Smooth muscle cell (in vitro differentiated cells): ENCODE measurements around the gene GAK. TPM values are rescaled to one million over a fixed set of nuclear protein-coding genes. Genes with fewer than 3 reads are reported as not detected.

Experiments used
- DNase-seq: peaks from one replicate; lab custom pipeline; 2025; ENCODE audit not compliant: unreplicated experiment; lab: John Stamatoyannopoulos, UW
- H2AFZ ChIP-seq: fragments of 200-600 bp; sonication (generic); 2 replicates; pipeline ENCODE4 v1.6.0; 2016; ENCODE audit warnings: antibody characterized with exemption, low read depth, mild to moderate bottlenecking
- H3F3A ChIP-seq: fragments of 200-600 bp; sonication (generic); 2 replicates; pipeline ENCODE4 v1.6.0; 2017; ENCODE audit warnings: antibody characterized with exemption, low read depth
- H3K27ac ChIP-seq: fragments of 200-600 bp; sonication (generic); 2 replicates; pipeline ENCODE4 v1.5.1; 2016; ENCODE audit warnings: low read depth, mild to moderate bottlenecking
- H3K27me3 ChIP-seq: fragments of 200-600 bp; sonication (generic); 2 replicates; pipeline ENCODE4 v1.6.1; 2016; ENCODE audit warnings: low read depth, mild to moderate bottlenecking
- H3K36me3 ChIP-seq: fragments of 200-600 bp; sonication (generic); 2 replicates; pipeline ENCODE4 v1.5.1; 2016; ENCODE audit warnings: low read depth
- H3K4me1 ChIP-seq: fragments of 200-600 bp; sonication (generic); 2 replicates; pipeline ENCODE4 v1.5.1; 2016; ENCODE audit warnings: low read depth
- H3K4me2 ChIP-seq: fragments of 200-600 bp; sonication (generic); 2 replicates; pipeline ENCODE4 v1.6.0; 2016; ENCODE audit warnings: mild to moderate bottlenecking
- H3K4me3 ChIP-seq: fragments of 200-600 bp; sonication (generic); 2 replicates; pipeline ENCODE4 v1.5.1; 2016; ENCODE audit warnings: mild to moderate bottlenecking
- H3K79me2 ChIP-seq: fragments of 200-600 bp; sonication (generic); 2 replicates; pipeline ENCODE4 v1.6.0; 2016; ENCODE audit warnings: low read depth, mild to moderate bottlenecking
- H3K9ac ChIP-seq: fragments of 200-600 bp; sonication (generic); 2 replicates; pipeline ENCODE4 v1.6.0; 2016; ENCODE audit warnings: low read depth
- H3K9me3 ChIP-seq: fragments of 200-600 bp; sonication (generic); replicated peaks from 2 replicates; pipeline ENCODE4 v1.5.1; 2016; ENCODE audit warnings: low read depth
- H4K20me1 ChIP-seq: fragments of 200-600 bp; sonication (generic); 2 replicates; pipeline ENCODE4 v1.6.0; 2016; ENCODE audit warnings: low read depth
- WGBS: methylation state at CpG from one replicate; pipeline ENCODE4 v1.1.7; 2016; ENCODE audit warnings: low lambda C conversion rate; 5-methylcytosine and 5-hydroxymethylcytosine counted together
- polyA plus RNA-seq: library from polyadenylated mRNA; unstranded; fragments of >200 nt; fragmentation: Nextera tagmentation; extraction: Ambion mirVana; gene quantifications from 2 replicates; pipeline ENCODE4 v1.2.1, GENCODE V29; 2016
- total RNA-seq: library from RNA; depleted of rRNA; stranded (reverse); fragments of >200 nt; gene quantifications from 2 replicates; pipeline ENCODE4 v1.2.3, GENCODE V29; 2014
- TF ChIP-seq, protein P1 (sequence below): fragments of 200-600 bp; sonication (generic); IDR thresholded peaks from 2 replicates; pipeline ENCODE4 v1.5.1; 2017; ENCODE audit warnings: borderline replicate concordance, mild to moderate bottlenecking, antibody characterized with exemption; ENCODE audit not compliant: insufficient read depth, poor library complexity, severe bottlenecking

The GAK gene
- total and polyA plus RNA-seq, 2 experiments from 2014 or later, result 56.2 to 85.4 TPM

DNA sequence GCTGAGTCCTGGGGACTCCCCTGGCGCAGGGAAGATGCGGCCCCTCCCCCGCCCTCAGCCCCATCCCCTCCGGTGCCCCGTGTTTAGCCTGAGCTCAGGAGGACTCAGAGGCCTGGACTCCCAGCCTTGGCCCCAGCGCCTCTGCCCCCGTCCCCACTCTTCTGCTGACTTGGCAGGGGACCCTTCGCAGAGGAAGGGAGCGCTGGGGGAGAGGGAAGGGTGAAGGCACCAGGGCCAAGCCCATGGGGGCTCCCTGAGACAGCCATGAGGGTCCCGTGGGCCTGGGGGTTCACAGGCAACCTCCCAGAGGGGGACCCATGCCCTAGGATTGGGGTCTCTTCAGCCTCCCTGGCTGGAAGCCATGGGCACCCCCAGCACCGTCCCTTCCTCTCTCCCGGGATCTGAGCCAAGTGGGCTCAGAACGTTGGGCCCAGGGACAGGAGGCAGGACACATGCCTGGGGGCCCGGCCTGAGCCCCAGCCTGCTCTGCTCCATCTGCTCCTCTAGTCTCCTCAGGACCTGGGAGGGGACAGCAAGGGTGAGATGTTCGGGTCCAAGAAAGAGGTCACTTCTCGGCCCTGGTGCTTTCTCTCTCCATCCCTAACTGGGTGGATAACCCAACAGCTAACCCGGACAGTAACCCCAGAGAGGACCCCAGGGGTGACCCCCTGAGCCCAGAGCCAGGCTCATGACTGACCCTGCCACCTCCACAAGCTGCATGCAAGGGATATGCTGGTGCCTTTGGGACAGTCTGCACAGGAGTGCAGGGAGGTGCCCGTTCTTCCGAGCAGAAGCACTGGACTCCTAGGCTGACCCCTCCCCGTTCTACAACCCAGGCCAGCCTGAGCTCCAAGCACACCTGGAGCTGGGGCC, 104.7 kb downstream of the GAK start:
- Histone ChIP-seq H3K36me3 (no peaks in the 10 kb centered on the region), H3F3A (no peaks in the 10 kb centered on the region), H3K9ac (no peak overlapping the region), H3K9me3 (no peaks in the 10 kb centered on the region), H3K79me2 (no peaks in the 10 kb centered on the region), H3K4me3 (no peak overlapping the region), H4K20me1 (no peaks in the 10 kb centered on the region), H3K4me2 (no peak overlapping the region), H3K27ac (no peak overlapping the region), H3K4me1 (no peaks in the 10 kb centered on the region), H2AFZ (no peak overlapping the region), H3K27me3 (peaks cover 70% of the 10 kb centered on the region)
- DNase-seq, result no peak
- TF ChIP-seq, protein P1, sequence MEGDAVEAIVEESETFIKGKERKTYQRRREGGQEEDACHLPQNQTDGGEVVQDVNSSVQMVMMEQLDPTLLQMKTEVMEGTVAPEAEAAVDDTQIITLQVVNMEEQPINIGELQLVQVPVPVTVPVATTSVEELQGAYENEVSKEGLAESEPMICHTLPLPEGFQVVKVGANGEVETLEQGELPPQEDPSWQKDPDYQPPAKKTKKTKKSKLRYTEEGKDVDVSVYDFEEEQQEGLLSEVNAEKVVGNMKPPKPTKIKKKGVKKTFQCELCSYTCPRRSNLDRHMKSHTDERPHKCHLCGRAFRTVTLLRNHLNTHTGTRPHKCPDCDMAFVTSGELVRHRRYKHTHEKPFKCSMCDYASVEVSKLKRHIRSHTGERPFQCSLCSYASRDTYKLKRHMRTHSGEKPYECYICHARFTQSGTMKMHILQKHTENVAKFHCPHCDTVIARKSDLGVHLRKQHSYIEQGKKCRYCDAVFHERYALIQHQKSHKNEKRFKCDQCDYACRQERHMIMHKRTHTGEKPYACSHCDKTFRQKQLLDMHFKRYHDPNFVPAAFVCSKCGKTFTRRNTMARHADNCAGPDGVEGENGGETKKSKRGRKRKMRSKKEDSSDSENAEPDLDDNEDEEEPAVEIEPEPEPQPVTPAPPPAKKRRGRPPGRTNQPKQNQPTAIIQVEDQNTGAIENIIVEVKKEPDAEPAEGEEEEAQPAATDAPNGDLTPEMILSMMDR, result no peak
- 62% methylated on average over 14 of the region's 20 CpGs for WGBS

DNA sequence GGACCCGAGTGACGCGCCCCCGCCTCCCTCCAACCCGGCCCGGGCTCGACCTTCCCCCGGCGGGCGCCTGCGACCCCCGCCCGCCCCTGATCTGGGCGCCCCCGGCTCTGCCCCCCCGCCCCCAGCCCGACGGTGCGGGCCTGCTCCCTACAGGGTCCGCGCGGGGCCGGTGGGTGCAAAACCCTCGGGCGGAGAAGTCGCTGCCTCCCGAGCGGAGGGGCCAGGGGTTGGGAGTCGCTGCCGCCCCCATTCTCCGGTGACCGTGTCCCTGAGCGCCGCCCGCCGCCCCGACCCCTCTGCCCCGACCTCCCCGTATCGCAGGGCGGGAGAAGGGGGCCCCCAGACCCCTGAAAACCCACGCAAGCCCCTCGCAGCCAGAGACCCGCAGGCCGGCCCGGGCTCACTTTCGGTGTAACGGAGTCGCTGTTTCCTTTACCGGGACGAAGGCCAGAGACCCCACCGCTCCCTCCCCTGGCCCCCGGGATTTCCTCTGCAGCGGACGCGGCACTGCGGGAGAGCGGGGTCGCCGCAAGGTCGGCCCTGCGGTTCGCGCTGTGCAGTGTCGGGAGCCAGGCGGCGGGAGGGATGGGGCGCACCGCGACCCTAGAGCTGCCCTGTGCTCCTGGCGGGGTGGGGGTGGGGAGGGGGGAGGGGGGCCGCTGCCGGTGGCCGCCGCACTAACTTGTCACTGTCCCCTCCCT, 105.5 kb downstream of the GAK start:
- no peaks in the 10 kb centered on the region for H3K36me3 ChIP-seq
- peak overlapping the region; percentile 61 for H3K4me2 ChIP-seq
- no peaks in the 10 kb centered on the region for H3F3A ChIP-seq
- no peaks in the 10 kb centered on the region for H3K4me1 ChIP-seq
- H3K27me3 ChIP-seq, result peaks cover 78% of the 10 kb centered on the region
- peak overlapping the region; percentile 5 for H3K4me3 ChIP-seq
- no peaks in the 10 kb centered on the region for H3K9me3 ChIP-seq
- no peak overlapping the region for H3K27ac ChIP-seq
- H3K79me2 ChIP-seq, result no peaks in the 10 kb centered on the region
- no peak overlapping the region for H3K9ac ChIP-seq
- no peaks in the 10 kb centered on the region for H4K20me1 ChIP-seq
- 3% methylated on average over 35 of the region's 75 CpGs for whole genome bisulfite sequencing
- no peak for DNase-seq
- no peak overlapping the region for H2AFZ ChIP-seq
- TF ChIP-seq, protein P1, result no peak

DNA sequence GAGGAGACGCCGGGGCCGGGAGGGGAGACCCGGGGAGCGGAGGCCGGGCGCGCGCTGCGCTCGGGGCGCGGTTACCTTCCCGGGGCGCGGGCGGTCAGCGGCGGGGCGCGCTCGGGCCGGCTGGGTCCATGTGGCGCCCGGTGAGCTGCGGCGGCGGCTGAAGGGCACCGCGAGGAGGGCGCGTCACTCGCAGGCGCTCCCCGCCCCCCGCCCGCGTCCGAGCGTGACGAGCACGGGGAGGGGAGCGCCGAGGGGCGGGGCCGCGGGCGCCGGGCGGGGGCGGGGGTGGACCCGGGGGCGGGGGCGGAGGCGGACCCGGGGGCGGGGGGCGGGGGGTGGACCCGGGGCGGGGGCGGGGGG, 106.2 kb downstream of the GAK start, which contains the start of gene CPLX1:
Gene CPLX1, minus strand, starts transcription at position 159 of the 360 bp plus-strand sequence. CDS start 1,607 bp downstream, outside the sequence.
- Histone ChIP-seq H3K4me1 (no peaks in the 10 kb centered on the region), H3K79me2 (no peaks in the 10 kb centered on the region), H3K4me2 (peak within 1 kb of the TSS; percentile 88), H3K9ac (no peak within 1 kb of the TSS), H3K27me3 (peaks cover 85% of the 10 kb centered on the region), H3F3A (no peaks in the 10 kb centered on the region), H3K9me3 (no peaks in the 10 kb centered on the region), H3K4me3 (peak within 1 kb of the TSS; percentile 40), H4K20me1 (no peaks in the 10 kb centered on the region), H3K36me3 (no peaks in the 10 kb centered on the region), H3K27ac (no peak within 1 kb of the TSS), H2AFZ (no peak within 1 kb of the TSS)
- TF ChIP-seq, protein P1, result no peak
- DNase-seq, result no peak
- 0% methylated on average over 1 of the region's 61 CpGs for WGBS
